GM13976 (cell line): ENCODE data around the gene SMU1.
A peak's percentile ranks its signal among the peaks of the same experiment; 100 is the strongest.

Experiments
- DNase-seq: peaks from one replicate; pipeline ENCODE4 v3.0.0; 2012; ENCODE audit warnings: low spot score
- in situ Hi-C: fragments of 300-500 bp; cut with MboI; formaldehyde crosslinking; loops from one replicate; pipeline ENCODE4 v1.12.0; 2022; ENCODE audit warnings: low sequenced_read_pairs, mixed read lengths, inconsistent platforms; ENCODE audit not compliant: unreplicated experiment
- TF ChIP-seq, protein P1 (sequence below): IDR thresholded peaks from 2 replicates; pipeline ENCODE4 v1.5.1; 2012; ENCODE audit warnings: borderline replicate concordance, mild to moderate bottlenecking; ENCODE audit not compliant: insufficient read depth; ENCODE audit errors: extremely low read depth, missing control alignments, control extremely low read depth

The SMU1 gene

DNA sequence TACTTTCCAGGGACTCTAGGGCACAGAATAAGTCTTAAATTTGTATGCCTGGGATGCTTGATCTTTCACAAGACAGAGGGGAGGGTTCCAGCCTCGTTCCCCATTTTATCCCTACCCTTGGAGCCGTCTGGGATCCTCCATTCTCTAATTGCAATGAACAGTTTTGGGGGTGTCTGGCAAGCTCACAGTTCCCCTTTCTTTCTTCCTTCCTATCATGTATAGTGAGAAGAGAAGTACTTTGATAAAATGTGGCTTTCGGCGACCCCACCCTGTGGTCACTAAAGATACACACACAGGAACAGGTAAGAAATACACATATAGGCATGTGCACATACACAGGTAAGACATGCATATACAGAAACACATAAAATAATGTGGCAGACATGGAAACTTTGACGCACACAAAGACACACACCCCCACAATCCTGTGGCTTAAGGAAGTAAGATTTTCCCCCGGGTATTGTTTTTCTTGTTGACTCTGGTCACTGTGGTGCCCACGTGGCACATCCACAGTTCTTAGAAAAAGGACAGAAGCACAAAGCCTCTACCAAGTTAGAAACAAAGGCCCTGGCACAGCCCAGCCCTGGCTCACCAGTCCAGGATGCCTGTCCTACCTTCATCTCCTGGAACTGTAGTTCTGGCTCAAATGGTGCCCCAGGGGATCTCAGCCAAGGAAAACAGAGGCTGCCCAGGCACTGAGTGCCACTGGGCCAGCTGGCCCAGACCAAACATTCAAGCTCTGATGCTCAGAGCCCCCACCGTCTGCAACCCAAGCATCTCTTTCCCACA, 6.3 kb upstream of the SMU1 start:
- DNase-seq, result no peak
- TF ChIP-seq, protein P1, sequence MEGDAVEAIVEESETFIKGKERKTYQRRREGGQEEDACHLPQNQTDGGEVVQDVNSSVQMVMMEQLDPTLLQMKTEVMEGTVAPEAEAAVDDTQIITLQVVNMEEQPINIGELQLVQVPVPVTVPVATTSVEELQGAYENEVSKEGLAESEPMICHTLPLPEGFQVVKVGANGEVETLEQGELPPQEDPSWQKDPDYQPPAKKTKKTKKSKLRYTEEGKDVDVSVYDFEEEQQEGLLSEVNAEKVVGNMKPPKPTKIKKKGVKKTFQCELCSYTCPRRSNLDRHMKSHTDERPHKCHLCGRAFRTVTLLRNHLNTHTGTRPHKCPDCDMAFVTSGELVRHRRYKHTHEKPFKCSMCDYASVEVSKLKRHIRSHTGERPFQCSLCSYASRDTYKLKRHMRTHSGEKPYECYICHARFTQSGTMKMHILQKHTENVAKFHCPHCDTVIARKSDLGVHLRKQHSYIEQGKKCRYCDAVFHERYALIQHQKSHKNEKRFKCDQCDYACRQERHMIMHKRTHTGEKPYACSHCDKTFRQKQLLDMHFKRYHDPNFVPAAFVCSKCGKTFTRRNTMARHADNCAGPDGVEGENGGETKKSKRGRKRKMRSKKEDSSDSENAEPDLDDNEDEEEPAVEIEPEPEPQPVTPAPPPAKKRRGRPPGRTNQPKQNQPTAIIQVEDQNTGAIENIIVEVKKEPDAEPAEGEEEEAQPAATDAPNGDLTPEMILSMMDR, result no peak
- in situ Hi-C loops, result loop anchor here (5.0 kb wide), 1 partner anchor 140 kb away; no protein-coding TSS in a partner anchor

DNA sequence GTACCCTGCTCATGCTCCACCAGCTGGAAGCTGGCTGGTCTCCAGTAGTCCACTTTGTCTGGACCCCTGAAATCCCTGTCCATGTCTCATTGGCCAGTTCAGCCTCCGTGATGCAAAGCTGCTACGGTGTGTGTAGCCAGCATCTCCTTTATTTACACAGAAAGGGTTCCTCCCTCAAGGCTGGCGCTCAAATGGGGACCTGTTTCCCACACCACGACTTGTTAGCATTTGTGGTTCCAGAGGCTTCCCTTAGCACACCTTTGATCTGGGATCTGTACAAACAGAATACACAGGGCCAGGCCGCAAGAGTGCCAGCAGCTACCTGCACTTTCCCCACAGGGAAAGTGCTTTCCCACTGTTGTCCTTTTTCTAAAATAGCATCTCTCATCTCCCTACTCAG, 5.7 kb upstream of the SMU1 start:
- in situ Hi-C loops, result loop anchor here (5.0 kb wide), 1 partner anchor 140 kb away; no protein-coding TSS in a partner anchor
- no peak for DNase-seq
- TF ChIP-seq, protein P1, result no peak

DNA sequence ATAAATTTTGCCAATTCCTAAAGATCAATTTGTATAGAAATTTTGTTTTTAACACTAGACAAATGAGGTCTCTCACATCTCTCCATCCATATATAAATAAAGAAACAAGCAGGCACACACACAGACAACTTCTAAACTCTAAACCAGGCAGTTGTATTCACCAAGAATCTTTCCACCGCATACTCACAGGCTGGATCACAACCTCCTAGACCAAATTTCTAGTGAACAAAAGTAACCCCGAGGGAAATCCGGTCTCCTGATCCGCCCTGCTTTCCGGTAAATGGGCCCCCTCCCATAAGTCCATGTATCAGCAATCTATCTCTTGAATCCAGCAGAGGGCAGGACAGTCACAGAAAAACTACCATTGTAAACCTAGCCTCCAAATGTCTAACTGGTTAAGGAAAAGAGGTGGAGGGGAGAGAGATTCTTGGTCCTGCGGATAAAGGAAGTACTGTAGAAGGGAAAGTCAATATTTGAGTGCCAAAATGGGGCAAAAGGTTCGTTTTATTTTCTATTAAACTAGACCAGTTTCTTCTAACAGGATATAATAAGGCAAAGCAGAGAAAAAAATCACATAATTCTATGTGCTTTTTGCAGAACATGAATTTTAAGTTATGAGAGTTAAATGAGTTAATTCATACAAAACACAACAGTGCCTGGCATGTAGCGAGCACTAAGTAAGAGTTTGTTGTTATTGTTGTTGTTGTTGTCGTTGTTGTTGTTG, 4.8 kb upstream of the SMU1 start:
- DNase-seq, result peak; percentile 78
- TF ChIP-seq, protein P1, result peak; percentile 59
- in situ Hi-C loops, result loop anchor here (5.0 kb wide), 1 partner anchor 141 kb away; no protein-coding TSS in a partner anchor

DNA sequence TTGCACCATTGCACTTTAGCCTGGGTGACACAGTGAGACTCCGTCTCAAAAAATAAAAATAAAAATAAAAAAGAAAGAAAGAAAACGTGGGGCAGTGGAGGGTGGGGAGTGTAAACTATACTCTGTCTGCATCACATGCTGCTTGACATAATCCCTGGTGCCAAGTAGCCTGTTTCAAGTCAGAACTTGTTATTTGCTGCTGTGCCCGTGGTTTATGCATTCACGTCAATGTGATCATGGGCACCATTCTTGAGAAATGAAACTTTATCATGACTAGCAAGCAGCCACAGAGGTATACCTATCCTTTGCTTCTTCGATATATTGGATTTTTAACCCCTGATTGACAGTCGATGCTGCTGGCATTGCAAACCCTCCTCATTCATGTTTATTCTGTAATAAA, 4.1 kb upstream of the SMU1 start:
- DNase-seq, result no peak
- TF ChIP-seq, protein P1, result no peak
- in situ Hi-C loops, result loop anchor here (5.0 kb wide), 1 partner anchor 142 kb away; no protein-coding TSS in a partner anchor

DNA sequence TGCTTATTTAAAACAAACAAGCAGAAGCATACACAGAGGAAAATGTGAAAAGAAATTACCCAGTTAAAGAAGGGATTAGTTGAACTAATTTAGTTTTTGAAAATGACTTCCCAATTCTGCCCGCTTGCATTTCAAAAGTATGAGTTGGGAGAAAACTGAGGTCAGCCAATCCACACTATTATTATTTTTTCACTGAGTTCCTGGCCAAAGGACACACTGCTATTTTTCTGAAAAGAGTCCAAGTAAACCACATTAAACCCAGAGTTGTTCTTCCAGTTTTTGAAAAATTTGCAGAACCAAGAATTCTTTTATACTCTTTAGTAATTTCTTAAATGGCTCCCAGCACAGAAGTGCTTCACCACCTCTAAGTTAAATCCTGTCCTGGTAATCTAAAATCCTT, 7.5 kb downstream of the SMU1 start:
- in situ Hi-C loops, result no loop called here
- TF ChIP-seq, protein P1, result no peak
- no peak for DNase-seq

DNA sequence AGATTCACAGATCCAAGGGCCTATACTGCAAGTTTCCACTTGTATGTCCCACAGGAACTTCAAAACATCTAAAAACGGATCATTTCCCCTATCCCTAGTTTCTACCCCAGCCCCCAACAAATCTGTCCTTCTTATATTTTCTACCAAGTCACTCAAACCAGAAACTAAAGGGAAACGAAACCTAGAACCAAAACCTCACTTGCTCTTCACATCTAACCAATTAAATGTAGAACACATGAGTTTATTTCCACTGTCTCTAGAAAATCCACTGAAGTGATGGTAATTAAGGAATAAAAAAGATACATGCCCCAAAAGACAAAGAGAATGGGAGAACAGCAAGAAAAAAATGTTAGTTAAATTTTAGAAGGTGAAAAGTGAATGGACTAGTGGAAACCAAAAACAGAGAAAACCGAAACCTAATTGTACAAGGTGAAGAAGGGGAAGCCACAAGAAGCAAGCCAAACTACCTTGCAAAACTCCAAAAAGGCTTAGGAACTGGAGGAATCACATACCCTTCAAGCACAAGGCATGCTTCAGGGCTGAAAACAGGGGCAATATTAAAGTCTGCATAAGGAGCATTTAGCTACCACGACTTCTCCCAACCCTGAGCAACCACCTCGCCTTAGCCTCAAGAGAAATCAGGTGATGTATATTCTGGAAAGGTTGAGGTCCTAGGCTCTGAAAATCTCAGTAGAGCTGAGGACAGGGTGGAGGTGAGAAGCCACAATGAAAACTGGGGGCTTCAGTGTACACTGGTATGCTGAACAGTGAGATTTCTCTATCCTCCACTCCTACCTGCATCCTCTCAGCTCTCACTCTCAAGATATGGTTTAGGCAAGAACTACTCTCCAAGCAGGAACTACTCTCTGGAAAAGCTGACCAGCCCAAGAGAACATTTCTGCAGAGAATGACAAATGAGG, 11.1 kb downstream of the SMU1 start:
- TF ChIP-seq, protein P1, result no peak
- in situ Hi-C loops, result no loop called here
- peak; percentile 58 for DNase-seq
